Small intestine (tissue), 7 donors: ENCODE results near the gene SS18. TPM values are rescaled to one million over a fixed set of nuclear protein-coding genes. Genes with fewer than 3 reads are reported as not detected.

ENCODE experiments used
- DNase-seq, 2 donors: peaks; one replicate each; pipeline versions ENCODE4 v3.0.0 to v3.0.0-alpha.2; 2013
- FAIRE-seq: peaks from 2 replicates; lab custom pipeline; 2012; peaks lifted over from hg19 to GRCh38; lab: Jason Lieb, UNC
- H3K27ac ChIP-seq, 3 donors: one replicate each; pipeline ENCODE4 v1.5.1; 2013; ENCODE audit warnings: low read length in 2 of 3, mild to moderate bottlenecking in 2 of 3, control low read depth in 1 of 3, inconsistent platforms in 1 of 3, low read depth in 1 of 3, moderate library complexity in 1 of 3
- H3K27me3 ChIP-seq, 3 donors: one replicate each; pipeline ENCODE4 v1.6.1; 2013; ENCODE audit warnings: low read length in 3 of 3, inconsistent platforms in 1 of 3; ENCODE audit not compliant: control insufficient read depth in 3 of 3, insufficient read depth in 3 of 3
- H3K36me3 ChIP-seq, 3 donors: one replicate each; pipeline ENCODE4 v1.6.1; 2013; ENCODE audit warnings: low read length in 3 of 3, inconsistent platforms in 1 of 3, low read depth in 1 of 3, mild to moderate bottlenecking in 1 of 3, moderate library complexity in 1 of 3; ENCODE audit not compliant: control insufficient read depth in 3 of 3, insufficient read depth in 2 of 3
- H3K4me1 ChIP-seq, 3 donors: one replicate each; pipeline ENCODE4 v1.6.1; 2013; ENCODE audit warnings: low read length in 2 of 3, inconsistent platforms in 1 of 3, low read depth in 1 of 3, mild to moderate bottlenecking in 1 of 3, moderate library complexity in 1 of 3; ENCODE audit not compliant: control insufficient read depth in 3 of 3, insufficient read depth in 2 of 3
- H3K4me3 ChIP-seq, 3 donors: one replicate each; pipeline ENCODE4 v1.5.1; 2013; ENCODE audit warnings: low read length in 3 of 3, control low read depth in 1 of 3, inconsistent platforms in 1 of 3, low read depth in 1 of 3, mild to moderate bottlenecking in 1 of 3, moderate library complexity in 1 of 3
- H3K9me3 ChIP-seq, 2 donors: one replicate each; pipeline ENCODE4 v1.6.1; 2013; ENCODE audit warnings: low read depth in 1 of 2, low read length in 1 of 2; ENCODE audit not compliant: control insufficient read depth in 2 of 2, insufficient read depth in 1 of 2
- WGBS, 3 donors: extraction: QIAGEN DNeasy Blood & Tissue Kit; methylation state at CpG; one replicate each; pipeline ENCODE4 v1.1.7; 2013; 5-methylcytosine and 5-hydroxymethylcytosine counted together
- polyA plus RNA-seq, 4 donors: library from polyadenylated mRNA; stranded (reverse) in 3 of 4; unstranded in 1 of 4; fragments of 200-250 nt in 3 of 4; fragments of 120-200 nt in 1 of 4; gene quantifications; one replicate each; pipeline versions ENCODE4 v1.2.1 to v1.2.3, GENCODE V29; 2013
- donor health status: healthy with polysubstance abuse.
- donor health status: control.
- donor health status: control.
- donor health status: Bipolar disorder and iron deficiency.
- donor health status: healthy.

The SS18 gene
- polyA plus RNA-seq, 4 donors: 18.6 to 48.0 (median 21.6) TPM

DNA sequence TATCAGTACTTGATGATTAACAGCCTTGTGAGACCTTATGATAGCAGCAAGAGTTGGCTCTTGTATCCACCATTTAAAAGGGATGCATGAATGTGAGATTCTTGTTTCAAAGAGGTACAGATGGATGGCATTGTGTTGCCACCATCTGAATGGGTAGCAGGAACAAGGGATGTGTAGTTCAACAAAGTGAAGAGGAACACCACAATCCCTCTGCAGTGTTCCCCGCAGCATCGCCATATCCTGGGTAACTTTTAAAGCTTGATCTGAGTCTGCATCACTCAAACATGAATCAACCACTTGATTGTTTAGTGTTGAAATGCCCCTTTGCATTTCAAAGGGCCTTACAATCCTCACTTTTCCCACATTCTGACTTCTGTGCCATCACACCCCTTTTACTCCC is 106.7 kb downstream of the SS18 start:
- Histone ChIP-seq H3K36me3 (no peaks in the 10 kb centered on the region), H3K27me3 (no peaks in the 10 kb centered on the region), H3K9me3 (no peaks in the 10 kb centered on the region), H3K27ac (no peak overlapping the region), H3K4me1 (no peaks in the 10 kb centered on the region), H3K4me3 (no peak overlapping the region)
- FAIRE-seq (no peak), DNase-seq (no peak)
- 92 to 100% (median 99%) methylated on average over 2 of the region's 2 CpGs for WGBS, 3 donors

DNA sequence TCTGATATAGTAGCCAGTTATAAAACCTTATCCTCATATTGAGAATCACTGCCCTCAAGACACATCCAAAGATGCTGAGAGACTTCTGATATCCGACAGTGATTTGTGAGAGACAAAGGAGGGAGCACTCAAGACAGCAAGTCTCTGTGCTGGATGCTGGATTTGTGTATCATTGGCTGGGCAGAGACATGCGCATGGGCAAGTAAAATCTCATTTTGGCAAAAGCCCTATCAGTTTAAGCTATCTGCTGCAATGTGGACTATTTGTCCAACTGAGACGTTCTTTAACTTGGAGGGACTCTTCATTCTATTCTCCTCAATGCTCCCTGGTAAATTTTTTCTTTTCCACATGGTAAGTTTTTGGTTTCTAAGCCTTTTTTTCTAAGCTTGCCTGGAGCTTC is 107.5 kb downstream of the SS18 start:
- no peaks in the 10 kb centered on the region for H3K4me1 ChIP-seq
- no peaks in the 10 kb centered on the region for H3K36me3 ChIP-seq
- H3K9me3 ChIP-seq: no peaks in the 10 kb centered on the region
- WGBS, 3 donors: 76 to 93% (median 86%) methylated on average over 3 of the region's 3 CpGs
- no peaks in the 10 kb centered on the region for H3K27me3 ChIP-seq
- DNase-seq (no peak), FAIRE-seq (no peak)
- no peak overlapping the region for H3K27ac ChIP-seq
- no peak overlapping the region for H3K4me3 ChIP-seq

DNA sequence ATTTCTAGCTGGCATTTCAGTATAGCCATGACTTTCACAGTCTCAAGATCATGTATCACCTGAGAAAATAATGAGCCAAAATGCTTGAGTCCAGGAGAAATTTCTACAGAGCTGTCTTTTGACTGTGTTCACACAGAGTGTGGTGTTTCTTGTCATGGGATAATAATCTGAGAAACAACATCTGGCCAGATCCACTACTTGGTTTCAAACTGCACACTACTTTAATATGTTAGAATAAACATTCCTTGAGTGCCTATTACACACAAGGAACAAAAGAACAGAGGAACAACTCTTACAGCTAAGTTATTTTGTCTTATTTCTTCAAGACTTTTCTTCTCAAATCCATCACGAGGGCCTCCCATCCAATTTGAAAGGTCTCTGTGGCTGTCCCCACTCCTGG is 108.3 kb downstream of the SS18 start:
- Histone ChIP-seq H3K27ac (no peak overlapping the region), H3K9me3 (no peaks in the 10 kb centered on the region), H3K36me3 (no peaks in the 10 kb centered on the region), H3K27me3 (no peaks in the 10 kb centered on the region), H3K4me1 (peaks cover 0 to 2% (median 0%) of the 10 kb centered on the region in 3 donors), H3K4me3 (no peak overlapping the region)
- FAIRE-seq (no peak), DNase-seq (no peak)
- WGBS, 3 donors: 55 to 59% (median 59%) methylated on average over 1 of the region's 1 CpG

DNA sequence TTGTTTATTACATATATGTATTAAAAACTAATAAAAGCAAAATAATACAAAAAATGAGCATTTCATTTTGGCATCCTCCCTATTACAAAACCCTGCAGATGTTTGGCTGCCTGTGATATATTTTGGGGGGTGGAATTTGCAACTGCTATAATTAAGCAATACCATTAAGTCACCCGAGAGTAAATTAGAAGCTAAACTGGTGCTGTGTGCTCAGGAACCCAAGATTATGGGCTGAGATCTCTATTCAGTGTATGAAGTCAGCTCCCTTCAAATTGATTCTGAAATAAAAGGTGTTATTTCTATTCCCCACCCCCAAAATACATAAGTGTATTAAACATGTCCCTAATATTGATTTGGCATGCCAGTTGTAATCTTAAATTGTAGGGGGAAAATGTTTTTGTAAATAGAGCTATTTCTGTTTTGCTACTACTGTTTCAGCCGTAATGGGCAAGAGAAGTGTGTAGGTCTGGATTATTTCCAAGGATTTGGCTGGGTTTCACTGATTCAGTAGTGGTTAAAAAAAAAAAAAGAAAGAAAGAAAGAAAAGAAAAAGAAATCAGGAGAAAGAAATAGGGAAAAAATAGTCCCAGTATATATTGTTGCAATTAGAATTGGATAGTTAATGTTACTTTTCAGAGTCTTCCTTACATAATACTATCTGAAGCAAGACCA is 110.9 kb downstream of the SS18 start:
- H3K9me3 ChIP-seq: no peaks in the 10 kb centered on the region
- no peak for FAIRE-seq
- DNase-seq: no peak
- H3K27me3 ChIP-seq: no peaks in the 10 kb centered on the region
- WGBS, 3 donors: 53 to 81% (median 75%) methylated on average over 2 of the region's 2 CpGs
- H3K36me3 ChIP-seq: no peaks in the 10 kb centered on the region
- peaks cover 0 to 2% (median 0%) of the 10 kb centered on the region in 3 donors for H3K4me1 ChIP-seq
- no peak overlapping the region for H3K4me3 ChIP-seq
- no peak overlapping the region for H3K27ac ChIP-seq

DNA sequence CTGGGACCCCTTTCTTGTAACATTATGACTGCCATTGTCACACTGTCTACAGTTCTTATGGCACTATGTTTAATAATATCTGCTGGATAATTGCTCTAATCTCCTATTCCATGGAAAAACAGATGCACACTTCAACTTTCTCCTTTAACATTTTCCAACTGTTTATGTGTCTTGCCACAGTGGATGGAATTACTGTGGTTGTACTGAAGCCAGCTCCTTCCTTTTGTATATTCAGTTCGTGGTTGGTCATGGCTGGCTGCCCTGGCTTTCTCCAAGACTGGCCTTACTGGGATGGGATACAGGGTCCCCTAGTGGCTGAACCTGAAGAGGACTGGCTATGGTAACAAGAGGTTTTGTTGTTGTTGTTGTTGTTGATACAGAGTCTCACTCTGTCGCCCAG is 113.9 kb downstream of the SS18 start:
- FAIRE-seq (no peak), DNase-seq (no peak)
- Histone ChIP-seq H3K27ac (no peak overlapping the region), H3K9me3 (no peaks in the 10 kb centered on the region), H3K27me3 (no peaks in the 10 kb centered on the region), H3K4me3 (no peak overlapping the region), H3K4me1 (peaks cover 0 to 2% (median 0%) of the 10 kb centered on the region in 3 donors), H3K36me3 (no peaks in the 10 kb centered on the region)
- 69 to 78% (median 73%) methylated on average over 2 of the region's 2 CpGs for WGBS, 3 donors

DNA sequence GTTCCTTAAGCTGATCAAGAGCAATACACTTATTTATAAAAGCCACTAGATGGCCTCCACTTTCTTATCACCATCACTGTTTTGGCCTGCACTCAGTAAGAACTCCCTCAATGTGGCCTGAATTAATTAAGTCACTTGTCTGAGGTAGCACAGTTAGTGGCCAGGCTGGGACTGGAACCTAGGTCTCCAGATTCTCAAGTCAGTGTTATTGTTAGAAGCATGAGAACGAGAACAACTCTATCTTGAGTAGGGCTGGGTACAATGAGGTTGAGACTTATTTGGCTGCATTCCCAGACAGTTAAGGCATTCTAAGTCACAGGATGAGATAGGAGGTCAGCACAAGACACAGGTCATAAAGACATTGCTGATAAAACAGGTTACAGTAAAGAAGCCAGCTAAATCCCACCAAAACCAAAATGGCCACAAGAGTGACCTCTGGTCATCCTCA is 115.8 kb downstream of the SS18 start:
- DNase-seq (no peak), FAIRE-seq (no peak)
- Histone ChIP-seq H3K9me3 (no peaks in the 10 kb centered on the region), H3K27me3 (no peaks in the 10 kb centered on the region), H3K4me3 (no peak overlapping the region), H3K36me3 (no peaks in the 10 kb centered on the region), H3K27ac (no peak overlapping the region), H3K4me1 (peaks cover 0 to 2% (median 0%) of the 10 kb centered on the region in 3 donors)
- 27 to 56% (median 34%) methylated on average over 1 of the region's 1 CpG for WGBS, 3 donors

Other genes with a start within 250 kb of the SS18 start
- gene PSMA8, start 43.3 kb upstream of the SS18 start, polyA plus RNA-seq: under 1 TPM in 1 of 4 donors, not detected in 3; 0.15 TPM
- 1 to 10 TPM in 3 of 4 donors, under 1 TPM in 1; 0.22 to 3.4 (median 1.7) TPM for gene TAF4B, start 135.8 kb upstream of the SS18 start, polyA plus RNA-seq